Head of caudate nucleus (tissue), 42 donors: ENCODE measurements around the gene LNPEP.
"Not testable (repeated sequence)": the region's sequence is repeated elsewhere in the genome, so short reads cannot be mapped to it uniquely, and the experiment has no call there.

Source experiments
- DNase-seq, 42 donors: peaks; one replicate each; pipeline versions ENCODE4 v3.0.0 to v3.0.0-alpha.2; 2020 to 2021; ENCODE audit warnings: mixed read lengths in 7 of 42
- intact Hi-C: fragments of 100-400 bp; cut with DNase I; formaldehyde crosslinking; loops from one replicate; pipeline ENCODE4 v1.15.0; 2022

Gene LNPEP

DNA sequence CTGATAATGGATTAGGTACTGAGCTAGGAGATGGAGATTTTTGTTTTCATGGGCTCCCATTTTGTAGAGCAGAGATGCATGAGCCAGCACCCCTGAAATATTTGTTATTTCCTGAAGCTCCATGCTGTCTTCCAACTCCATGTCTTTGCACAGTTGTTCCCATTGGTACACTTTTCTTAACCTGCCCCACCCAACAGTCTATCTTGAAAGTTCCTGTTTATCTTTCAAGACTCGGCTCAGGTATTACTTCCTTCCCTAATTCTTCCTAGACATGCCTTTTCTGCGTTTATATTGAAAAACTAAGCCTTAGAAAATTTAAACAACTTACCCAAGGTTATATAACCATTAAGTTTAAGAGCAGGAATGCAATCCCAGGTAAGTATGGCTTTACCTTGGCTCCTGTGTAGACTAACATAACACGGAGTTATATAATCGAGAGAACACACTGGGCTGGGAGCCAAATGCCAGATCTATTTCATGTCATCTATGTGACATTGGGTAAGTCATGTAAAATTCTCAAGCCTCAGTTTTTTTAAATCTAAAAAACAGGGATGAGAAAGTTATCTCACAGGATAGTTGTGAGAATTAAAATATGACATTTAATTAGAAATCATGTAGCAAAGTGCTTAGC is 139.1 kb downstream of the LNPEP start:
- DNase-seq: no peak

DNA sequence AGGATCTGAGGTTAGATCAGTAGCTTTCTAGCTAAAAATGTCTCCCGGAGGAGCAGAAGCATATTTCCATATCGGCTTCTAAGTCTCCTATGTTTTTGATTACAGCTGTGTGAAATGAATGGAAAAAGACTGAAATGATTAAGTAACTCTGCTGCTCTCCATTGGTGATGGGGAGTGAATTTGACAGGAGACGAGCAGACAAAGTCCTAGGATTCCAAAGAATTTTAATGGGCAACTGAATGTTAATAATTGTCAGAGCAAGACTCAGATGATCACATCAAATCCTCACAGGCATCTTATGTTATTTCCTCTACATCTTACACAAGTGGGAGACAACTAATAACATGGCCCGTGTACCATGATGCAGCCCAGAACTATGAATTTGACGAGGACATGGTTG is 139.8 kb downstream of the LNPEP start:
- intact Hi-C loops: no loop called here
- DNase-seq: no peak

More for the DNA sequence above, 139.1 kb downstream of the LNPEP start:
- intact Hi-C loops: no loop called here

DNA sequence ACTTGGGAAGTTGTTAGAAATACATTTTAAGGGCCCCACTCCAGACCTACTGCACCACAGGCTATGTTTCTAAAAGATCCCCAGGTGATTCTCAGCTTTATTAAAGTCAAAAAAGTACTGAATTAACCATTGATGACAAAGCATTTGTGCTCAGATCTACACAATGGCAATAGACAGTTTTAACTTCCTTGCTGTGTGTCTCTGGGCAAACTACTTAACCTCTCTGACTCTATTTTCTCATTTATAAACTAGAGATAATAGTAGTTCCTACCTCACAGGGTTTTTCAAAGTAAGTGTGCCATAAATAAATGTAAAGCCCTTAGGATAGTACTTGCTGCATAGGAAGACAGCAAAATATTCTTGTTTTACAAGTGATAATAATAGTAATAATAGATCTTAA is 140.2 kb downstream of the LNPEP start:
- intact Hi-C loops: no loop called here
- DNase-seq: no peak

DNA sequence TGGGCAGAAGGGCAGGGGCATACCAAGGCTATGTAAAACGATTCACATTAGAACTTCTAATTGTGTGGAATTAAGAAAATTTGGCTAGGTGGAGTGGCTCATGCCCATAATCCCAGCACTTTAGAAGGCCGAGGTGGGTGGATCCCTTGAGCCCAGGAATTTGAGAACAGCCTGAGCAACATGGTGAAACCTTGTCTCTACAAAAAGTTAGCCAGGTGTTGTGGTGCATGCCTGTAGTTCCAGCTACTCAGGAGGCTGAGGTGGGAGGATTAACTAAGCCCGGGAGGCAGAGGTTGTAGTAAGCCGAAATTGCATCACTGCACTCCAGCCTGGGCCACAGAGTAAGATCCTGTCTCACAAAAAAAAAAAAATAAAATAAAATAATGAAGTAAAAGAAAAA is 141.4 kb downstream of the LNPEP start:
- intact Hi-C loops: no loop called here
- no peak for DNase-seq

DNA sequence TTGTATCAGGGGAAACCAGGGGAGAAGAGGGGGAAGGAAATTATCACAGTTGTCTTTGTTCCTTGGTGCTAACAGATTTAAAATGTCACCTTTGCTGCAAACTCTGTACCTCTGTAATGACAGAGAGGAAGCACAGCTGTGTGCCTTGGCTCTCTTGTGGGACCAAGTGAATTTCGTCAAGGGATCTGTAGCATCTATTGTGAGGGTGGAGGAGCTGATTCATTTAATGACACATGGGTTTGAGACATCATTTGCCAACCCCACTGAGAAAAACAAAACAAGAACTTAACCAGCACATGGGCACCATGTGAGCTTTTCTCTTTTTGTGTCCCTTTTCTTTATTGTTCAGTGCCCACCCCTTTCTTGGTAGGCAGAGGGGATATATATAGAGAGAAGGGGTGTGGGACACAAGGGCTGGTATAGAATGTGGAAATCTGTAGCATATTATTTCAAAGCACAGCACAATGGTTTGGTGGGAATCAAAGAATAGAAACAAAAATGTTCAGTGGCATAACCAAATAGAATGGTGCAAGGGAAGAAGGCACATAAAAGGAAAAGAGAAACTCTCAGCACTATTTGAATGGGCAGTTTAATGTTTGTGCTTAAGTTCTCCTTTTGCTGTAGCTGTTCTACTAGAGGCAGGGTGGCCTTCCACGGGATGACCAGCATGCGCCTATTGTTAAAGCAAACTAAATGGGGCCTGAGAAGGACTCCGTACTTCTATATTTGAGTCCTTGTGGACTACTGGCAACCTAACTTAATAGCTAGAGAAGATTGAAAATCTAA is 143.3 kb downstream of the LNPEP start:
- intact Hi-C loops: no loop called here
- no peak for DNase-seq

DNA sequence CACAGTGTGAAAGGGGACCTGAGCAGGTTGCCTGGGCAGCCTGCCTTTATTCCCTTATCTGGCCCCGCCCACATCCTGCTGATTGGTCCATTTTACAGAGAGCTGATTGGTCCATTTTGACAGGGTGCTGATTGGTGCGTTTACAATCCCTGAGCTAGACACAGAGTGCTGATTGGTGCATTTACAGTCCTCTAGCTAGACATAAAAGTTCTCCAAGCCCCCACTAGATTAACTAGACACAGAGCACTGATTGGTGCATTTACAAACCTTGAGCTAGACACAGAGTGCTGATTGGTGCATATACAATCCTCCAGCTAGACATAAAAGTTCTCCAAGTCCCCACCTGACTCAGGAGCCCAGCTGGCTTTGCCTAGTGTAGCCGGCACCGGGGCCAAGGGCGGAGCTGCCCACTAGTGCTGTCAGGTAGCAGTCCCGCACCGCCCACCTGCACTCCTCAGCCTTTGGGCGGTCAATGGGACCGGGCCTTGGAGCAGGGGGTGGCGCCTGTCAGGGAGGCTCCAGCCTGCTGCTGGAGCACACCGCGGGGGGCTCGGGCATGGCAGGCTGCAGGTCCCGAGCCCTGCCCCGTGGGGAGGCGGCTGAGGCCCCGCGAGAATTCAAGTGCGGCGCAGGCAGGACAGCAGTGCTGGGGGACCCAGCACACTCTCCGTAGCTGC is 149.0 kb downstream of the LNPEP start:
- intact Hi-C loops, DNase-seq: not testable (repeated sequence)

DNA sequence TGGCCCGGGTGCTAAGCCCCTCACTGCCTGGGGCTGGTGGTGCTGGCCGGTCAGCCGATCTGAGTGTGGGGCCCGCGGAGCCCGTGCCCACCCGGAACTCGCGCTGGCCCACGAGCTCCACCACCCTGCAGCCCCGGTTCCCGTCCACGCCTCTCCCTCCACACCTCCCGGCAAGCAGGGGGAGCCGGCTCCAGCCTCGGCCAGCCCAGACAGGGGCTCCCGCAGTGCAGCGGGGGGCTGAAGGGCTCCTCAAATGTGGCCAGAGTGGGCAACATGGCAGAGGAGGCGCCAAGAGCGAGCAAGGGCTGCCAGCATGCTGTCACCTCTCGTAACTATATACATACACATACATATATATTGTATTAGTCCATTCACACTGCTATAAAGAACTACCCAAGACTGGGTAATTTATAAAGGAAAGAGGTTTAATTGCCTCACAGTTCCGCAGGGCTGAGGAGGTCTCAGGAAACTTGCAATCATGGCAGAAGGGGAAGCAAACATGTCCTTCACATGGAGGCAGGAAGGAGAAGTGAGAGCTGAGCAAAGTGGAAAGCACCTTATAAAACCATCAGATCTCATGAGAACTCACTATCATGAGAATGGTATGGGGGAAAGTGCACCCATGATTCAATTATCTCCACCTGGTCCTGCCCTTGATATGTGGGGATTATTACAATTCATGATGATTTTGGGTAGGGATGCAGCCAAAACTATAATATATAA is 149.7 kb downstream of the LNPEP start:
- DNase-seq: no peak
- intact Hi-C loops: no loop called here
